Spleen (tissue), 7 donors: Measurements from ENCODE around the gene CST3.

Experiments
- POLR2AphosphoS5 ChIP-seq, 3 donors: sonication (generic); formaldehyde crosslinking; IDR thresholded peaks; one replicate each; pipeline ENCODE4 v1.5.1; 2017; ENCODE audit warnings: antibody characterized with exemption in 3 of 3
- TF ChIP-seq, protein P1 (sequence below), 11 experiments: fragments of 200-600 bp in 7 of 11; fragments of 450-650 bp in 4 of 11; sonication (generic) in 4 of 11; IDR thresholded peaks in 8 of 11; conservative IDR thresholded peaks in 3 of 11; 1 replicate in 7 of 11; 2 replicates in 4 of 11; pipeline versions ENCODE4 v1.4.0 to v1.8.0; 2016 to 2021; ENCODE audit warnings: antibody characterized with exemption in 11 of 11, inconsistent platforms in 4 of 11, mild to moderate bottlenecking in 1 of 11
- donor health status: DM: no; HTN: no; CAD: no; lungs with moderate emphysema.
- donor health status: DM: no; HTN: no; CAD: no.
- donor health status: DM: no; HTN: no; CAD: no.

DNA sequence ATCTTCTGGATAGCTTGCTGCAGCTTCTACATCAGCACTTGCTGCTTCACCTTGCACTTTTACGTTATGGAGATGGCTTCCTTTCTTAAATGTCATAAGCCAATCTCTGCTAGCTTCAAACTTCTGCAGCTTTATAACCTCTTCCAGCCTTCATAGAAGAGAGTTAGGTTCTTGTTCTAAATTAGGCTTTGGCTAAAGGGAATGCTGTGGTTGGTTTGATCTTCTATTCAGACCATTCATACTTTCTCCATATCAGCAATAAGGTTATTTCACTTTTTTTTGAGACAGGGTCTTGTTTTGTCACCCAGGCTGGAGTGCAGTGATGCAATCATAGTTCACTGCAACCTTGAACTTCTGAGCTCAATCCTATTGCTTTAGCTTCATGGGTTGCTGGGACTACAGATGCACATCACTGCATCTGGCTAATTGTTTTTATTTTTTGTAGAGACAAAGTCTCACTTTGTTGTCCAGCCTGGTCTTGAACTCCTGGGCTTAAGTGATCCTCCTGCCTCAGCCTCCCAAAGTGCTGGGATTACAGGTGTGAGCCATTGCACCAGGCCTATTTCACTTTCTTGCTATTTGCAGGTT lies 12.2 kb upstream of the CST3 start:
- no peak for TF ChIP-seq POLR2AphosphoS5 (IDR thresholded peaks at IDR 0.05)
- TF ChIP-seq, protein P1, sequence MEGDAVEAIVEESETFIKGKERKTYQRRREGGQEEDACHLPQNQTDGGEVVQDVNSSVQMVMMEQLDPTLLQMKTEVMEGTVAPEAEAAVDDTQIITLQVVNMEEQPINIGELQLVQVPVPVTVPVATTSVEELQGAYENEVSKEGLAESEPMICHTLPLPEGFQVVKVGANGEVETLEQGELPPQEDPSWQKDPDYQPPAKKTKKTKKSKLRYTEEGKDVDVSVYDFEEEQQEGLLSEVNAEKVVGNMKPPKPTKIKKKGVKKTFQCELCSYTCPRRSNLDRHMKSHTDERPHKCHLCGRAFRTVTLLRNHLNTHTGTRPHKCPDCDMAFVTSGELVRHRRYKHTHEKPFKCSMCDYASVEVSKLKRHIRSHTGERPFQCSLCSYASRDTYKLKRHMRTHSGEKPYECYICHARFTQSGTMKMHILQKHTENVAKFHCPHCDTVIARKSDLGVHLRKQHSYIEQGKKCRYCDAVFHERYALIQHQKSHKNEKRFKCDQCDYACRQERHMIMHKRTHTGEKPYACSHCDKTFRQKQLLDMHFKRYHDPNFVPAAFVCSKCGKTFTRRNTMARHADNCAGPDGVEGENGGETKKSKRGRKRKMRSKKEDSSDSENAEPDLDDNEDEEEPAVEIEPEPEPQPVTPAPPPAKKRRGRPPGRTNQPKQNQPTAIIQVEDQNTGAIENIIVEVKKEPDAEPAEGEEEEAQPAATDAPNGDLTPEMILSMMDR (IDR thresholded peaks at IDR 0.05 in 8 of 11, conservative IDR thresholded peaks at IDR 0.05 in 3 of 11) = no peak
